NCI-H446 (cell line): ENCODE data around the gene CHCT1.
A peak's percentile ranks its signal among the peaks of the same experiment; 100 is the strongest.
"Not testable (repeated sequence)": the region's sequence is repeated elsewhere in the genome, so short reads cannot be mapped to it uniquely, and the experiment has no call there.

ENCODE experiments used
- DNase-seq, 2 experiments: peaks; one replicate each; lab custom pipeline; 2025; lab: John Stamatoyannopoulos, UW

CHCT1 gene

GRCh38 chr17:60422162-60422665, at the start of gene CHCT1:
Gene CHCT1, plus strand, starts transcription at chr17:60422489. Its CDS starts 104 bp downstream, at chr17:60422593.
- no peak for DNase-seq

GRCh38 chr17:60372790-60373483, 49.4 kb upstream of the CHCT1 start:
- DNase-seq: no peak

GRCh38 chr17:60378187-60378586, 44.1 kb upstream of the CHCT1 start:
- not testable (repeated sequence) for DNase-seq

- not testable (repeated sequence) for DNase-seq
Measured at GRCh38 chr17:60379461-60379860, 42.8 kb upstream of the CHCT1 start.

- DNase-seq: no peak
Measured at GRCh38 chr17:60381958-60382357, 40.3 kb upstream of the CHCT1 start.

GRCh38 chr17:60383379-60383778, 38.9 kb upstream of the CHCT1 start:
- DNase-seq: no peak

- DNase-seq: not testable (repeated sequence)
Measured at GRCh38 chr17:60384921-60385320, 37.4 kb upstream of the CHCT1 start.

- no peak for DNase-seq
Measured at GRCh38 chr17:60386147-60387058, 35.9 kb upstream of the CHCT1 start.

GRCh38 chr17:60387666-60388065, 34.6 kb upstream of the CHCT1 start:
- DNase-seq: no peak

- no peak for DNase-seq
Measured at GRCh38 chr17:60388742-60389141, 33.5 kb upstream of the CHCT1 start.

- DNase-seq: peak in 1 of 2 experiments; percentile 12
Measured at GRCh38 chr17:60390186-60390585, 32.1 kb upstream of the CHCT1 start.

GRCh38 chr17:60390925-60391470, 31.3 kb upstream of the CHCT1 start:
- DNase-seq: peak in 1 of 2 experiments; percentile 32

- no peak for DNase-seq
Measured at GRCh38 chr17:60391471-60392041, 30.7 kb upstream of the CHCT1 start.

- DNase-seq: peak; percentile 90 to 98
Measured at GRCh38 chr17:60392042-60392844, 30.0 kb upstream of the CHCT1 start, which contains the start of gene USP32. Gene USP32, minus strand, starts transcription at chr17:60392133. Its CDS starts 194 bp downstream, at chr17:60391939.

GRCh38 chr17:60392845-60393702, 29.2 kb upstream of the CHCT1 start:
- DNase-seq: peak in 1 of 2 experiments; percentile 29

GRCh38 chr17:60393840-60394723, 28.2 kb upstream of the CHCT1 start:
- no peak for DNase-seq

- no peak for DNase-seq
Measured at GRCh38 chr17:60395508-60396065, 26.7 kb upstream of the CHCT1 start.

- no peak for DNase-seq
Measured at GRCh38 chr17:60396412-60396811, 25.9 kb upstream of the CHCT1 start.
